Breast epithelium (tissue), 4 donors: ENCODE results near the gene MYBL2. TPM values are rescaled to one million over a fixed set of nuclear protein-coding genes. Genes with fewer than 3 reads are reported as not detected.

ENCODE experiments used
- DNase-seq, 2 donors: peaks; one replicate each; pipeline ENCODE4 v3.0.0-alpha.2; 2019; ENCODE audit warnings: low spot score in 2 of 2
- H3K27ac ChIP-seq, 2 donors: fragments of 200-600 bp; sonication (generic) in 1 of 2; one replicate each; pipeline ENCODE4 v1.5.1; 2016 to 2019; ENCODE audit warnings: mild to moderate bottlenecking in 1 of 2
- H3K27me3 ChIP-seq, 2 donors: fragments of 200-600 bp; sonication (generic) in 1 of 2; one replicate each; pipeline versions ENCODE4 v1.5.1 to v1.6.0; 2017 to 2019; ENCODE audit warnings: control low read depth in 1 of 2, mild to moderate bottlenecking in 1 of 2
- H3K36me3 ChIP-seq: fragments of 200-600 bp; one replicate; pipeline ENCODE4 v1.5.1; 2019
- H3K4me1 ChIP-seq, 2 donors: fragments of 200-600 bp; sonication (generic); one replicate each; pipeline ENCODE4 v1.5.1; 2016 to 2019; ENCODE audit warnings: control low read depth in 1 of 2
- H3K4me3 ChIP-seq, 3 donors: fragments of 200-600 bp; sonication (generic); 1 replicate in 2 of 3; 2 replicates in 1 of 3; pipeline ENCODE4 v1.5.1; 2016 to 2019; ENCODE audit warnings: mild to moderate bottlenecking in 3 of 3, moderate library complexity in 2 of 3
- H3K9me3 ChIP-seq, 2 donors: fragments of 200-600 bp; sonication (generic) in 1 of 2; one replicate each; pipeline ENCODE4 v1.5.1; 2016 to 2019; ENCODE audit warnings: control low read depth in 1 of 2
- CTCF ChIP-seq, 3 donors: fragments of 450-650 bp; IDR thresholded peaks; one replicate each; pipeline ENCODE4 v1.5.1; 2016 to 2017; ENCODE audit warnings: antibody characterized with exemption in 3 of 3, mild to moderate bottlenecking in 3 of 3, moderate library complexity in 3 of 3
- POLR2A ChIP-seq: fragments of 450-650 bp; IDR thresholded peaks from one replicate; pipeline ENCODE4 v1.6.1; 2016; ENCODE audit warnings: antibody characterized with exemption, mild to moderate bottlenecking, moderate library complexity
- POLR2AphosphoS5 ChIP-seq, 3 donors: sonication (generic); formaldehyde crosslinking; IDR thresholded peaks; one replicate each; pipeline ENCODE4 v1.6.1; 2017; ENCODE audit warnings: antibody characterized with exemption in 3 of 3
- intact Hi-C: fragments of 100-400 bp; cut with DNase I; formaldehyde crosslinking; loops from one replicate; pipeline ENCODE4 v1.15.1; 2023; ENCODE audit warnings: low total_unique reads
- total RNA-seq, 3 donors: library from RNA; depleted of rRNA; stranded (reverse); fragments of >200 nt; gene quantifications; one replicate each; pipeline ENCODE4 v1.1.0, GENCODE V29; 2016

The MYBL2 gene
- total RNA-seq, 3 donors from 2014 or later, result 0.32 to 0.44 TPM; not detected in 1

DNA sequence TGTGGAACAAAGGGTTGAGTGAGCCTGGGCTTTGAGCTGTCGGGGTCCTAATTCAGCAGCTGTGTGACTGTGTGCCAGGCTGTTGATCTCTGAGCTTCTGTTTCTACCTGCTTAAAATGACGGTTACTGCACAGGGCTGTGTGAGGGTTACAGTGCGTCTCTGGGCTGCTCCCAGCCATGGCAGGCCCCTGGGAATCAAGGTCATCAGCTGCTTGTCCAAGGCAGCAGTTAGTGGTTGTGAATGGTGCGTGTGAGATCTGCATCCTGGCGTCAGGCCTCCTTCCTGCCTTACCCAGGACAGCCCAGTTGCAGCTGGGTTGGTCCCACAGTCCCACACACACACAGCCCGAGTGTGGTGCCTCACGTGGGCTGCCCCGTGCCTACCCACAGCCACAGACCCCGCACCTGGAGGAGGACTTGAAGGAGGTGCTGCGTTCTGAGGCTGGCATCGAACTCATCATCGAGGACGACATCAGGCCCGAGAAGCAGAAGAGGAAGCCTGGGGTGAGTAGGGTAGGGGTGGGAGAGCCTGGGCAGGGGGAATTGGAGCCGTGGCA is 44.3 kb downstream of the MYBL2 start:
- intact Hi-C loops, result no loop called here
- Histone ChIP-seq H3K4me1 (no peaks in the 10 kb centered on the region), H3K36me3 (no peaks in the 10 kb centered on the region), H3K27me3 (no peaks in the 10 kb centered on the region), H3K4me3 (no peak overlapping the region), H3K27ac (no peak overlapping the region), H3K9me3 (no peaks in the 10 kb centered on the region)
- DNase-seq, result no peak
- TF ChIP-seq POLR2AphosphoS5 (IDR thresholded peaks at IDR 0.05) (no peak), CTCF (IDR thresholded peaks at IDR 0.05) (no peak), POLR2A (no peak)

- no peaks in the 10 kb centered on the region for H3K36me3 ChIP-seq
- no peak for DNase-seq
- TF ChIP-seq POLR2A (no peak), POLR2AphosphoS5 (IDR thresholded peaks at IDR 0.05) (no peak)
- intact Hi-C loops, result no loop called here
- H3K4me1 ChIP-seq, result no peaks in the 10 kb centered on the region
- H3K9me3 ChIP-seq, result no peaks in the 10 kb centered on the region
- no peak overlapping the region for H3K4me3 ChIP-seq
- H3K27ac ChIP-seq, result no peak overlapping the region
- no peaks in the 10 kb centered on the region for H3K27me3 ChIP-seq
These were observed 48.1 kb downstream of the MYBL2 start for GRCh38 chr20:43715044-43715443.

DNA sequence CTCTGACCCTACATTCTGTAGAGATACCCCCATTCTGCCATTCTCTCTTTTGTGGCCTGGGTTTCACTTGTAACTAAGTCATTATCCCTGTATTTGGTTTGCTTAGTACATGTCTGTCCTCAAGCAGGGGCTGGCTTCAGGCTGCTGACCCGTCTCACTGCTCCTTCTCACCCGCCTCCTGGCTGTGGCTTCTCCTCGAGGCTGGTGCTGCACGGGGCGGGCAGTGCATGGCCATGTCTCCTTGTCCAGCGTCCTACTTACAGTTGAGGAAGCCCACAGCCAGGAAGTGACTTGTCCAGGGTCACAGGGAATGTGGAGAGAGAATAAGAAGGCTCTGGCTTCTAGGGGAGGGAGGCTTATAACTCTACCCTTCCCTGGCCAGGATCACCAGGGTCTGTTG is 48.6 kb downstream of the MYBL2 start:
- Histone ChIP-seq H3K4me1 (no peaks in the 10 kb centered on the region), H3K9me3 (no peaks in the 10 kb centered on the region), H3K4me3 (no peak overlapping the region), H3K27me3 (no peaks in the 10 kb centered on the region), H3K27ac (no peak overlapping the region), H3K36me3 (no peaks in the 10 kb centered on the region)
- no peak for TF ChIP-seq CTCF (IDR thresholded peaks at IDR 0.05)
- no peak for TF ChIP-seq POLR2A
- TF ChIP-seq POLR2AphosphoS5 (IDR thresholded peaks at IDR 0.05), result no peak
- intact Hi-C loops, result no loop called here
- DNase-seq, result no peak

GRCh38 chr20:43716123-43716522 is 49.2 kb downstream of the MYBL2 start:
- no peaks in the 10 kb centered on the region for H3K27me3 ChIP-seq
- H3K9me3 ChIP-seq, result no peaks in the 10 kb centered on the region
- no peaks in the 10 kb centered on the region for H3K36me3 ChIP-seq
- TF ChIP-seq CTCF (IDR thresholded peaks at IDR 0.05) (no peak), POLR2A (no peak), POLR2AphosphoS5 (IDR thresholded peaks at IDR 0.05) (no peak)
- H3K27ac ChIP-seq, result no peak overlapping the region
- no peak for DNase-seq
- H3K4me3 ChIP-seq, result no peak overlapping the region
- intact Hi-C loops, result no loop called here
- no peaks in the 10 kb centered on the region for H3K4me1 ChIP-seq

- no peaks in the 10 kb centered on the region for H3K27me3 ChIP-seq
- no peaks in the 10 kb centered on the region for H3K36me3 ChIP-seq
- no peak for TF ChIP-seq POLR2A
- no peak for TF ChIP-seq CTCF (IDR thresholded peaks at IDR 0.05)
- no peak for TF ChIP-seq POLR2AphosphoS5 (IDR thresholded peaks at IDR 0.05)
- no peak overlapping the region for H3K27ac ChIP-seq
- intact Hi-C loops, result no loop called here
- no peaks in the 10 kb centered on the region for H3K4me1 ChIP-seq
- no peak for DNase-seq
- H3K4me3 ChIP-seq, result no peak overlapping the region
- no peaks in the 10 kb centered on the region for H3K9me3 ChIP-seq
These were observed 50.1 kb downstream of the MYBL2 start for GRCh38 chr20:43716757-43717615.
